GM19025 (cell line): ENCODE data around the gene ZFYVE28.

Experiments
- ATAC-seq: cut with Tn5 transposase; IDR thresholded peaks from one replicate; pipeline ENCODE4 v1.9.1; 2021; ENCODE audit warnings: mild to moderate bottlenecking, low read depth, moderate library complexity; ENCODE audit not compliant: unreplicated experiment

ZFYVE28 gene

DNA sequence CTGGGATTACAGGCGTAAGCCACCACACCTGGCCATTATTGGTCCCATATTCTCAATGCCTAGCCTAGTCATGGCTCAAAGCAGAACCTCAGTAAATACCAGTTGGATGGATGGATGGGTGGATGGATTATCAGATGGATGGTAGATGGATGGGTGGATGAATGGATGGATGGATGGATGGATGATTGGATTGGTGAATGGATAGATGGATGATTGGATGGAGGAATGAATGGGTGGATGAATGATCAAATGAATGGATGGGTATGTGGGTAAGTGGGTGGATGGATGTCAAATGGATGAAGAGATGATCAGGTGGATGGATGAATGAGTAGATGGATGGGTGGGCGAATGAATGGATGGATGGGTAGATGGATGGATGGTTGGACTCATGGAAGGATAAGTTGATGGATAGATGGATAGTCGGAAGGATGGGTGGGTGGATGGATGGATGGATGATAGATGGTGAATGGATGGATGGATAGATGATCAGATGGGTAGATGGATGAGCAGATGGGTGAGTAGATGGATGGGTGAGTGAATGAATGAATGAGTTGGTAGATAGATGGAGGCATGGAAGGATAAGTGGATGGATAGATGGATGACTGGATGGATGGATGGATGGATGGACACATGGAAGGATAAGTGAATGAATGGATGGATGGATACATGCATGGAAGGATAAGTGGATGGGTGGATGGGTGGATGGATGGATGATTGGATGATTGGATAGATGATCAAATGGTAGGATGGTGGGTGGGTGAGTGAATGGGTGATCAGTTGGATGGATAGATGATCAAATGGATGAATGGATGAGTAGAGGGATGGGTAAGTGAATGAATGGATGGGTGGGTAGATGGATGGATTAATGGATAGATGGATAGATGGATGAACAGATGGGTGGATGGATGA lies 28.5 kb upstream of the ZFYVE28 start:
- ATAC-seq, result no peak

DNA sequence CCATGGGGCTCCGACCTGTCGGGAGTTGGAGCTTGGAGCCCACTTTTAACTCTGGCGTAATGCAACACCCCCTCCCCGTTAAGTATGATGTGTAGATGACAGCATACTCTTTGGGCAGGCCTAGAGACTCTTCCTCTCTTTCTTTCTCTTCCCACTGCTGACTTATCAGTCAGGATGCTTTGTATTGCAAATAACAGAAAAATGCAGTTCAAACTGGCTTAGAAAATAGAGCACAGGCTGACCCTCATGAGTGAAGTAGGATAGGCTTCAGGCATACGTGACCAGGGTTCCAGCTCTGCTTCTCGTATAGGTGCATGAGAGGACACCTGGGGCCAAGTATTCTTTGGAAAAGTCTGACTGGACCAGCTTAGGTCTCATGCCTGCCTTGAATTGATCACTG lies 27.1 kb upstream of the ZFYVE28 start:
- ATAC-seq, result no peak

DNA sequence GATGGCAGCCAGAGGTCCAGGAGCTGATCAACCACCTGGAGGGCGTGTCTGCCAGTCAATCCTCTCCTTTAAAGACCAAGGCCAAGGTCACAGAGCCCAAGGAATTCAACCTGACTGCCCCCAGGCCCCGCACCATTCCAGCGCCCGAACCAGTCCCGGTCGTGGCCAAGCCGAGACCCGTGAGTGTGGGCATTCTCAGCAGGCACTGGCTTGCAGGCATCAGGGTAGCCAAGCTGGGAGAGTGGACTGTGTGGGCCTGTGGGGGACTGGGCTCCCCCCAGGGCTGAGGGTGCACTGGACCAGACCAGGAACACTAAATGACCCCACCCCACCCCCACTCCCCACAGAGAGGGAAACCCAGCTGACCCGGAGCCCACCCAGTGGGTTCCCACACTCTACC lies 26.7 kb upstream of the ZFYVE28 start:
- ATAC-seq, result no peak

DNA sequence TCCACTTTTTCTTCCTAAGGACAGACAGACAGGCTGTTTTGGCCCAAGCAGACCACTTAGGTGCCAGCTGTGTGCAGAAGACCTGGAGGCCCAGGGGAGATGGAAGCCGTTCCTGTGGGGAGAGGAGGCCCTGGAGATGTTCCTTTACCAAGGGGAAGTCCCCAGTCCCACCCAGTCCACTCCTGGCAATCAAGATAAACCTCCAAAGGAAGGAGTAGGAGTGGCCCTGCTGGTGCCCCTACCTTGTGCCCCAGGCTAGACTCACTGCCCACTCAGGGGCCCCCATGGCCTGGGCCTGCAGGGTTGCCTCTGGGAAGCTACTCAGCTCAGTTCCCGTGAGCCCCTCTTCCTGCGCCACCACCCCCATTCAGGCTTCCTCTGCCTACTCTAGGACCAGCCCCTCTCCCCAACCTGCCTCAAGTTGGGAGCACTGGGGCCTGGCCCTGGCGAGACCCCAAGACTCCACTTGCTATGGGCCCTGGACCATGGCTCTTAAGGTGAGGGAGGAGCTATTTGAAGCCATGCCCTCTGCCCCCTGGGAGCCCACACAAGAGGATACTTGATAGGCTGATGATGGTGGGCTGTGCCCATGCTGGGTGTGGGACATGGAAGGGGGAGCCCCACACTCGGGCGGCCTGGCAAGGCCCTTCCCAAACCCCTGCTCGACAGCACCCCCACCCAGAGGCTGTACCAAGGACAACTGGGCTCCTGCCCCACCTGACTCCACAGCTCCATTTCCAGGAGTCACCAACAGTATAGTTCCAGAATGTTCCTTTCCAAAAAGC lies 25.7 kb upstream of the ZFYVE28 start:
- no peak for ATAC-seq

DNA sequence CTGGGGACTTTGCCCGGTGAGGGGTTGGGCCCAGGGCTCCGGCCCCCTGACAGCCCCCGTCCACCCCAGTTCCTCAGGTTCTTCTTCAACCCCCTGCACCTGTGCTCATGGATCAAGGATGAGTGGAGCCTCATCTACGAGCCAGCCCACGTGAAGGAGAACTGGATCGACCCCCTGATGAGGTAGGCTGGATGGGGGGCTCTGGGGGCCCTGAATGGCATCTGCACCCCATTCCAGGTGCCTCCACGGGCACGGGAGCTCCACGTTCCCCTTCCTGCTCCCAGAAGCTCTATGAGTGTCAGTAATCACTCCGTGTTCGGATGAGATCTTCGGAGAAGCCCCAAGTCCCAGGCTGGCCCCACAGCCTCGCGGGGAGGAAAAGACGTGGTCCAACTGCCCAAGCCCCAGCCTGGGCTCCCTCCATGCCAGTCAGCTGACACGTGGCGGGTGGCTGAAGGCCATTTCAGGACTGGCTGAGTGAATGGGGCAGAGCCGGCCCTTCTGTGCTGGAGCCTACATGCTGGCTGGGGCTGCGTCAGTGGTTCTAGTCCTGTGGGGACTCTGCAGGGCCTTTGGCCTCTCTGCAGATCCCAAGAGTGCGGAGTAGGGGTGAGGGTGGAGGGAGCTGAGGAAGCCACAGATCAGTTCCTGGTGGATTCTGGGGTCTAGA lies 24.8 kb upstream of the ZFYVE28 start:
- no peak for ATAC-seq

DNA sequence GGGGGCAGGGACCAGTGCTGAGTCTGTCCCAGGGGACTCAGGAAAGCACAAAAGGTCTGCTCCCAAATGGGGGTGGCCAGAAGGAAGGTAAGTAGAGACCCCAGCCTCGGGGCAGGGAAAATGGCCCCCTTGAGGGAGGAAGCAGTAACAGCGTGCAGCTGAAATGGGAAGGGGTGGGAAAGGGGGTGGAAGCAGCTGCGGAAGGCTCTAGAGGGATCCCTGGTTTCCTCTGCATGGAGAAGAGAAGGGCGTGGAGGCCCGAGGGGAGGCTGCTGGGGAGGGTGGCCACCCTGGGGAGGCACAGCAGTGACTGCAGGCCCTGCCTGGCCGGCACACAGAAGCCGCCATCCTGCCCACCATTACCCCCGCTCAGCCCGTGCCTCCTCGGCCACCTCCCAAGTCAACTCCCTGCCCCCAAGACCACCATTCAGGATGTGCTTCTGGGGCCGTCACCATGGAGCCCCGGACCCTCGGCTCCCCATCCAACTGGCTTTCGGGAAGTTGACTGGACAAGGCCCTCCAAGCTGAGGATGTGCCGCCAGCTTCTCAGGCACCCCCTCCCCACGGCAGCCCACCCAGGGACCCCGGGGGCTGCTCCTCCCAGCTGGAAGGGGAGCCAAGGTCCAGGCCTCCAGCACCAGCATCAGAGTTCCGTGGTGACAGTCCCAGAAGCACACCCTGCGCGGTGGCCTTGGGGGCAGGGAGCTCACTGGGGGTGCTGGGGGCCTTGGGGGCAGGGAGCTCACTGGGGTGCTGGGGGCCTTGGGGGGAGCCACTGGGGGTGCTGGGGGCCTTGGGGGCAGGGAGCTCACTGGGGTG lies 23.9 kb upstream of the ZFYVE28 start:
- no peak for ATAC-seq

DNA sequence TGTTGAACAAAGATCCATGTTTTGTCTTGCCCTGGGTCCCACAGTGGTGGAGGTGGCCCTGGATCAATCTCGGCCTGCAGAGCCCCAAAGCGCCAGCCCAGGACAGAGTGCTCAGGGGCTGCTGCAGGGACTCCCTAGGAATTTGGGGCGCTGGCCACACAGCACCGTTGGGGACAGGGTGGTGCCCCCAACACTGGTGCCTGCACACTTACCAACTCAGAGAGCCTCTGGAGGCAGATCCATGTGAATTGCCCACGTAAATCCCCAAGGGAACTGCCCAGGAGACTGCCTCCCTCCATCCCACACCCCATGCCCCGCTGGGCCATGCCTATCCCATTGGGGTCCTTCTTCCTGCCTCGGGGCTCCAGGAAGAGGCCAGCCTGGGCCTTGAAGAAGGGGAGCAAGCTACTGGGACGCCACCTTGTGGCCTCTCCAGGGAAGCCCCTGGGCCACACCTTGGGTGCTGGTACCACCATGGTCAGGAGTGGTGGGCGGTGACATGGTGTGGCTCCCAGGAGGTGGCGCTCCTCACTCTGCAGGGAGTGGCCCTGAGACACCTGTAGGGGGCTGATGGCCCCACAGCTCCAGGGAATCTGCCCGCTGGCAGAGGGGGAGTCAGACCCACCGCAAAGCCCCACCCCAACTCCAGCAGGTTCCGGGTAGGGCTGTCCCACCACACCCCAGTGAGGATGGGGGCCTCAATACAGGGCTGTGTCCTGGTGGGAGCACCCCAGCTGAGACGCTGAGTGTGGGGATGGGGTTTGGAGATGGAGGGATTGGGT lies 23.1 kb upstream of the ZFYVE28 start:
- ATAC-seq, result peak; percentile 74

DNA sequence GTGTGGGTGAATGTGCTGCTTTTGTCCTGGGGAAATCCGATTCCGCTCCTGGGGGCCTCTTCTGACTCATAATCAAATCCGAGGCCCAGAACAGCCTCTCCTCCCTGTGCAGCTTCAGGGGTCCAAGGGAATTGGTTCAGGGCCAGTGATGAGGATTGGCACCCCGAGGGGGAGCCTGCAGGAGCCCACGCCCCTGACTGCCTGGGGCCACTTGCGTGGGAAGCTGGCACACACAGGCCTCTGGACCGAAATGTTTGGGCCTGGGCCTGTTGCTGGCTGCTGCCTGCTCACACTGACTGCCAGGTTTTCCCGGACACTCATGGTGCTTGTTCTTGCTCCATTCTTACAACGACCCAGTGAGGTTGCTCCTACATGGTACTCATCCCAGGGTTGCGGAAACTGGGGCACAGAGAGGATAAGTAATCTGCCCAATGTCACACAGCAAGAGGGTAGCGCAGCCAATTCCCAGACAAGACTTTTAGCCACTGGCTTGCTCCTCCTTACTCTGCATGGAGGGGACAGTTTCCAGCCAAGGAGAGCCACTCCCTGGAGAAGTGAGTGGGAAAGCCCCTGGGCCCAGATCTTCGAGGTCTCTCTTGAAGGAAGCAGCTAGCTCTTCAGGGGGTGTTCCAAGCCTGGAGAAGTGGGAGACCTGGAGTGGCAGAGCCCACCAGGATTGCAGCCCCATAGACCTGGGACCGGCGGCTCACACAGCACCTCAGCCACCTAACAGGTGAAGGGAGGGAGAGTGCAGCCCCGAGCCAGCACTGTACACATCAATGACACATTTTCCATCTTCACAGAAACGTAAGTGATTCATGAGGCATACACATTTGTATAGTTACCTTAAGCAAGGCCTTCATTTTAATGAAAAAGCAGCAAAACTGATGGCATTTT lies 20.6 kb upstream of the ZFYVE28 start:
- ATAC-seq, result no peak

DNA sequence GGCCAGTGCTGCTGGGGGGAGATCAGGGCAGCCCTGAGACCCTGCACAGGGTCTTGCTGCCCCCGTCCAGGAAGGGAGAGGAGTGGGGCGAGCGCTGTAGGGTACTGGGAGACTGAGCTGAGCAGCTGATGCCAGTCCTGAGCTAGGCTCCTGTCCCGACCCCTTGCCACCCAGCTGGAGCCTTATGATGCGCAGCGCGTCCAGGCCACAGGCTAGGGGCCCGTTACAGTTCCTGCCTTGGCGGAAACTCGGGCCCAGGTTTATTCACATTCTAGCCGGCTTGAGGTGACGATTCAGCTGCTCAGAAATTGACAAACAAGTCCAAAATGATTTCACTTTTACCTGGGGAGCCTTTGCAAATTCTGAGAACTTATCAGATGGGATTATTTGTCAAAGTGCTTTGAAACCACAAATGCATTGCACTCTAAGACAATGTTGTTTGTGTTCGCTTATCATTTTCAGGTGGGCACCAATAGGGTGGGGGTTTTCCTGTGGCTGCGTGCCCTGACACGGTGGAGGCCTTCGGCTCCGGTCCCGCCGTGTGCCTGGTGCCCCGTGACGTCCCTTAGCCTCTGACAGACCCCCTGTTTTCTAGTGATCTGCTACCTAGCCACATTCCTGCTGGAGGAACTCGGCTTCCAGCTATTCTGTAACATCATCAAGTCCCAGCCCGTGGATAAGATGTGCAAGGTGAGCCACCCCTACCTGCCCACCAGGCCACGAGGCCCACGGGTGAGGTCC lies 19.2 kb upstream of the ZFYVE28 start:
- ATAC-seq, result no peak

DNA sequence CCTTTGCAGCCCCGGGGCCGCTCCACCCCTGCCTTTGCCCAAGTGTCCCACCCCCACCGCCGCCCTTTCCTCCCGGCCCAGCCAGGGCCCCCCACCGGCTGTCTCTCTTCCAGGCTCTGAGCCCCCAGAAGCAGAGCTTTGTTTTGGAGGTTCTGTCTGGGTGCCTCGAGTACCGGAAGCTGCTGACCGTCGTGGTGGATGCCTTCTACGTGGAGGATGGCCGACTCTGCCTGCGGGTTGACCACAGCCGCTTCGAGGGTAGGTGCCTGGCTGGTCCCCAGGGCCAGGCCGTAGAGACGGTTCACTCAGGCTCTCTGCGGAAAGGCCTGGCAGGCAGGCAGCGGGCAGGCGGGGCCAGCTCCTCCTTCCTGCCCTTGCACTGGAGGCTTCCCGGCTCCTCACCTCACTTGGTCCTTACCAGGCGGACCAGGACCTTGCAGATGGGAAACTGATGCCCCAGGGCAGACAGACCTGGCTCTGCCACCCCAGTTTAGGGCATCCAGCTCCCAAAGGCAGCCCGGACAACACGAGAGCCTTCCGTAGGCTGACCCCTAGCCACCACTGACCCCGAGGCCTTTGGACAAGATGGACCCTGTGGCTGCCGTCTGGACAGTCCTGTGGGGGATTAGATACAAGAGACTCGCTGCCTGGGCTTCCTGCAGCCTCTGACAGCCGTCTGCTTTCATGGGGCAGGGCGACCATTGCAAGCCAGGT lies 18.5 kb upstream of the ZFYVE28 start:
- no peak for ATAC-seq

DNA sequence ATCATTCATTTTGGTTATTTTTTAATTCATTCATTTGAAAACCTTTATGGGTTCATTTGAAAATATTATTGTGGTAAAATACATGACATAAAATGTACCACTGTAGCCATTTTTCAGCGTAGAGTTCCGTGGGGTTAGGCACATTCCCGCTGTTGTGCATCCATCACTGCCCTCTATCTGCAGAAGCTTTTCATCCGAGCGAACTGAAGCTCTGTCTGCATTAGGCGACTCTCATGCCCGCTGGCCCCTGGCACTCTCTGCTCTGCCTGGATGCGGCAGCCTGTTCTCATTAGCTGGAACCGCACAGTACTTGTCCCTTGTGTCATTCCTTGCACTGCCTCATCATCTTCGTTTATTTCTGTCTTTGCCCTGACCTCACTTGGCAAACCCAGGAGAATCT lies 17.9 kb upstream of the ZFYVE28 start:
- ATAC-seq, result no peak

DNA sequence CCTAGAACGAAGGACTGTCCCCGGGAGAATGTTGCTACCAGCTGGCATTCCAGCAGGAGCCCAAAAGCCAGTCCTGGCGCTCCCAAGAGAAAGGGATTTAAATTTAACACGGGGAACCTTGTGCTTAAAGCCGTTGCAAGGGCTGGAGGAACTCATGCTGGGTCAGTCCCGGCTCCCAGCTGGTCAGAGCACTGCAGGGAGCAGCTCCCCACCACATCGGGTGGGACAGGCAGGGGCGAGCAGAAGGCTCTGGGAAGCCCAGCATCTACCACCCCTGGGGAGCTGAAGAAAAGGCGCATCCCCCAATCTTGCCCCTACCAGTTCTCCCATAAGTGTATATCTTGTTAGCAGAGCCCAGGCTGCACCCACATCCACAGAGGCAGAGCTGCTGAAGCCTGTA lies 16.0 kb upstream of the ZFYVE28 start:
- ATAC-seq, result no peak

DNA sequence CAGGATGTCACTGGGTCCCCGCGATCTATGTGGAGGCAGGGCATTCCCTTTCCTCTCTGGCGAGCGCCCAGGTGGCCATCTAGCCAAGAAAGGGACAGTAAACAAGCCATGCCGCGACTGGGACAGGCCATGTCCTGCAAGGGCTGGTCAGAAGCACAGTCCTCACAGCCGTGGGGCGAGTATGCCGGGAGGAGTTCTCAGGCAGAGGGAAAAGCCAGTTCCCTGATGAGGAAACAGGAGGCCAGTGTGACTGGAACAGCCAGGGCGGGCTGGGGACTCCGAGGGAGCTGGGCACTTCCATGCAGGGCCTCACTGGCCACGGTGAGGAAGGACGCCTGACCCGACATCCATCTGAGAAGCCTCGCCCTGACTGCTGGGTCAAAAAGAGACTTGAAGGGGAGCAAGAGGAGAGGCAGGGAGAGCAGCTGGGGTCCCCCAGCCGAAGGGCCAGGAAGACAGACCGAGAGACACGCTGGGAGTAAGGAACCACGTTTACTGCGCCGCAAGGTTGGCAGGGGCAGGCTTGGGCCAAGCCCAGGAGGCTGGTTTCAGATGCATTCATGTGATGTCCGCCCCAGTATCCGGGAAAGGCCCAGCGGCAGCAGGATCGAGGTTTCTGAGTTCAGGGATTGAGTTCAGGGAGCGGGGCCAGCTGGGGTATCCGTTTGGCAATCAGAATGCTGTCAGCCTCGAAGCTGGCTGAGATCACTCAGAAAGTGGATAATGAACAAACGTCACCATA lies 15.3 kb upstream of the ZFYVE28 start:
- no peak for ATAC-seq

DNA sequence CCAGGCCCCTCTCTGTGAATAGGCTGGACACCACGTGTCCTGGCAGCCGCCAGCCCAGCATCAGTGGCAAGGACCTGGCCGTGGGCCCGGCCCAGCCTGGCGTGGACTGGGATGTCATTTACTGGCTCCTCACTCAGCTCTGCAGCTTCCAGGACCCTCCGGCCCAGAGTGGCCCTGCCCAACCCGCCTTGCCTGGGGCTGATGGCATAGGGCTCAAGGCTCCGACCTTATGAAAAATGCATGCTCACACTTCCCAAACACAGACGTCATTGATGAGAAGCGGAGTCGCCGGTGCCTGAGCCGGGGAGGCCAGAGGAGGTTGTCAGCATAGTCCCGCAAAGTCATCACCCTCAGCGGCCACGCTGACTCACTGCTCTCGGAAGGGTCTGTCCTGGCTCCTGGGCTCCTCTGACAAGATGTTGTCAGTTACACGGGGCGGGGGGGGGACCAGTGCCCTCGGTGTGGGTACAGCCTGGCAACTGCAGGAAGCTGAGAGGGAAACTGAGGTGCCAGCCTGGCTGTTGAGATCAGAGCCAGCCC lies 14.6 kb upstream of the ZFYVE28 start:
- no peak for ATAC-seq

DNA sequence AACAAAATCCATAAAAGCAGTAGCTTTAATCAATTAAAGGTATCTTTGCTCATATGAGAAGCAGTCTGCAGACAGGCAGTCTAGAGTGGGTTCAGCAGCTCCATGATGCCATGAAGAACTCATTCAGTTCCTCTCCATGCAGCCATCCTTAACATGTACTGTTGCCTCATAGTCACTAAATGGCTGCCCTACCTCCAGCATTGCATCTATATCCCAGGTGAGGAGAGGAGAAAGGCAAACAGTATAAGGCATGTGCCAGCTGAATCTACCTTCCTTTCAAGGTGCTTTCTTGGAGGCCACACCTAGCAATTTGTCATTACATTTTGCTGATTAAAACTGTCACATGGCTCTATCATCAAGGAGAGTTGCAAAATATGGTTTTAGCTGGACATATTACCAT lies 13.6 kb upstream of the ZFYVE28 start:
- ATAC-seq, result no peak
